Stimulated activated naive CD8-positive, alpha-beta T cell treated with anti-CD3 and anti-CD28 coated beads, Interleukin-15, amount 100 ng/mL, for 72 hours (primary cell): ENCODE measurements around the gene ARTN.

ENCODE experiments used
- ATAC-seq: fragments of 150-1000 bp; cut with Tn5 transposase; 2 replicates; pipeline ENCODE4 v1.10.0; 2021; ENCODE audit warnings: mild to moderate bottlenecking, moderate library complexity
- DNase-seq, 2 donors: peaks; one replicate each; pipeline ENCODE4 v3.0.0; 2021 to 2022
- H3K27ac Mint-ChIP-seq, 2 donors: one replicate each; pipeline ENCODE4 v1.8.0; 2022; ENCODE audit warnings: mild to moderate bottlenecking in 2 of 2, mixed read lengths in 2 of 2, moderate library complexity in 2 of 2
- H3K27me3 Mint-ChIP-seq: one replicate; pipeline ENCODE4 v1.8.0; 2022; ENCODE audit warnings: mixed read lengths
- H3K4me1 Mint-ChIP-seq: one replicate; pipeline ENCODE4 v1.8.0; 2022; ENCODE audit warnings: mild to moderate bottlenecking, mixed read lengths
- H3K4me3 Mint-ChIP-seq, 2 donors: one replicate each; pipeline ENCODE4 v1.8.0; 2022; ENCODE audit warnings: mild to moderate bottlenecking in 2 of 2, mixed read lengths in 2 of 2, moderate library complexity in 1 of 2
- H3K9me3 Mint-ChIP-seq, 2 donors: one replicate each; pipeline ENCODE4 v1.8.0; 2022; ENCODE audit warnings: mixed read lengths in 2 of 2

The ARTN gene

DNA sequence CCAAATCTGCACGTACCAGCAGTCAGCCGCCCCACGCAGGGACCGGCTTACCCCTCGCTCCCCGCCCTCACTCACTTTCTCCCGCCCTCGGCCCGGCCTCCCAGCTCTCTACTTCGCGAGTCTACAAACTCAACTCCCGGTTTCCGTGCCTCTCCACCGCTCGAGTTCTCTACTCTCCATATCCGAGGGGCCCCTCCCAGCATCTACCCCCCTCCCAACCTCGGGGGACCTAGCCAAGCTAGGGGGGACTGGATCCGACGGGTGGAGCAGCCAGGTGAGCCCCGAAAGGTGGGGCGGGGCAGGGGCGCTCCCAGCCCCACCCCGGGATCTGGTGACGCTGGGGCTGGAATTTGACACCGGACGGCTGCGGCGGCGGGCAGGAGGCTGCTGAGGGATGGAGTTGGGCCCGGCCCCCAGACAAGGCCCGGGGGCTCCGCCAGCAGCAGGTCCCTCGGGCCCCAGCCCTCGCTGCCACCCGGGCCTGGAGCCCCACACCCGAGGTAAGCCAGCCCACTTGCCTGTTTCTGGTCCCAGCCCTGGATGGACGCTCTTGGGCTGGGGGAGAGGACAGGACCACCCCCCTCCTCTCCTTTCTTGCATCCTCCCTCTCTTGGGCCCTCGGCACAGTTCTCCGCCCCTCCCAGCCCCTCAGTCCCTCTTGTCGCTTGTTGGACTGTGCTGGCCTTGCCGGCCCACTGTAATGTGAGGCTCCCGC is at the start of gene ARTN:
ARTN (plus strand) TSS at position 416 of the 715 bp plus-strand sequence. CDS start 1,856 bp downstream, outside the sequence.
- peak in 1 of 2 donors; percentile 12 for DNase-seq
- Mint-ChIP-seq H3K4me3 (peak within 1 kb of the TSS; percentile 53 to 81), H3K27ac (peak within 1 kb of the TSS; percentile 24 to 43), H3K9me3 (no peaks in the 10 kb centered on the region), H3K27me3 (peaks cover 45% of the 10 kb centered on the region), H3K4me1 (peaks cover 39% of the 10 kb centered on the region)
- ATAC-seq: no peak

DNA sequence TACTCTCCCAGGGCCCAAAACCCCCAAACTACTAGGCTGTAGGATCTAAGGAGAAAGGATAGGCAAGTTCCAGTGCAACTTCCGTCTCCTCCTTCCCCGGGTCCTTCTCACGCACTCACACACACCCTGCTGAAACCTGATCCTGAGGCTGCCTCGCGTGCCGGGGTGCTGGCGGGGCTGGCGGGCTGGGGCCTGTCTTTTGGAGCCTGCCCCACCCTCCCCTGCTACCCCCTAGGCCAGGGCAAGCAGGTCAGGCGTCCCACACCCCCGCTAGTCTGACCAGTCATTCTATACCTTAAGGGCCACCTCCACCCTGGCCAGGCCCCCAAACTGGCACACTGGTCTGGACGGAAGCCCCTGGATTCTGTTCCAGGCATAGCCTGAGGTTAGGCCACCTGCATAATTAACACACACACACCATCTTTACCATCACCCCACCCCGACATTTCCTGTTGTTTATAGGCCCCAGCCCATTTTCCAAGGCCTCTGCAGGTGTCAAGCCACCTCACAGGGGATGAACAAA is 48.3 kb upstream of the ARTN start:
- ATAC-seq (no peak), DNase-seq (no peak)
- Mint-ChIP-seq H3K9me3 (no peaks in the 10 kb centered on the region), H3K4me1 (no peaks in the 10 kb centered on the region), H3K4me3 (no peak overlapping the region), H3K27ac (no peak overlapping the region), H3K27me3 (no peaks in the 10 kb centered on the region)

GRCh38 chr1:43887748-43888147 is 45.9 kb upstream of the ARTN start:
- Mint-ChIP-seq H3K9me3 (no peaks in the 10 kb centered on the region), H3K27ac (no peak overlapping the region), H3K4me3 (no peak overlapping the region), H3K27me3 (no peaks in the 10 kb centered on the region), H3K4me1 (no peaks in the 10 kb centered on the region)
- ATAC-seq (no peak), DNase-seq (no peak)

DNA sequence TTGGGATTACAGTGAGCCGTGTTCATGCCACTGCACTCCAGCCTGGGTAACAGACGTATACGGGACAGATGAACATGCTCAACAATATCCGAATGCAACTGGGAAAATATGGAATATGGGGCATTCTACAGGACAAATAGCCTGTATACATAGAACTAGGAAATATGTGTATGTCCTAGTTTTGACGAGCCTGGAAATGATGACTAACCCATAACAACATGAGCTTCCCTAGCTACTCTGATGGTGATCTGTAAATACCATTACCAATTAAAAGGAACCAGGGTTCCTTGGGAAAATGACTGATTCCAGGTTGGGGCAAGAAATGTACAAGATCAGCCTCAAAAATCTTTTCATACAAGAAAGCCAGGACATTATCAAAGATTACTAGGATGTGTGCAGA is 42.8 kb upstream of the ARTN start:
- DNase-seq (no peak), ATAC-seq (no peak)
- Mint-ChIP-seq H3K27me3 (no peaks in the 10 kb centered on the region), H3K27ac (no peak overlapping the region), H3K9me3 (no peaks in the 10 kb centered on the region), H3K4me1 (no peaks in the 10 kb centered on the region), H3K4me3 (no peak overlapping the region)

DNA sequence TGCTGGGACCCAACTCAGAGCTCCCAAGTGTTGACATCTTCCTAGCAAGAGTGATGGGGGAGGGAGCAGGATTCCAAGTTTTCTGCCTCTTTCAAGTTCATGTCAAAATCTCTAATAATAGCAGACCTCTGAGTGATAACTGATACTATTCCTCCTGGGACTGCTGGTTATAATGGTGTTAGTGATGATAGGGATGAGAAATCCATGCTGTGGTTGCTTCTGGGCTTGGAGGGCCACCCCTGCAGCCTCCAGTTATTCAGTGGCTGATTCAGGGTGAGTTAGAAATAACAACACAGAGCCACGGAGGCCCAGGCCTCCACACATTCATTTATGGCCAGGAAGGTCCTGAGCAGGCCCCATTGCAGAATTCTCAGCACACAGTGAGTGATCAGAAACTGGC is 40.6 kb upstream of the ARTN start:
- ATAC-seq: no peak
- no peak overlapping the region for H3K4me3 Mint-ChIP-seq
- H3K9me3 Mint-ChIP-seq: no peaks in the 10 kb centered on the region
- no peak for DNase-seq
- H3K4me1 Mint-ChIP-seq: no peaks in the 10 kb centered on the region
- peak overlapping the region in 1 of 2 donors; percentile 38 for H3K27ac Mint-ChIP-seq
- no peaks in the 10 kb centered on the region for H3K27me3 Mint-ChIP-seq

GRCh38 chr1:43898981-43899380 is 34.6 kb upstream of the ARTN start:
- H3K4me3 Mint-ChIP-seq: no peak overlapping the region

GRCh38 chr1:43900386-43900785 is 33.2 kb upstream of the ARTN start:
- H3K27ac Mint-ChIP-seq: peak overlapping the region in 1 of 2 donors; percentile 63
- H3K27me3 Mint-ChIP-seq: no peaks in the 10 kb centered on the region

More at GRCh38 chr1:43898981-43899380, 34.6 kb upstream of the ARTN start:
- H3K27ac Mint-ChIP-seq: peak overlapping the region; percentile 49 to 60
- H3K4me1 Mint-ChIP-seq: no peaks in the 10 kb centered on the region
- no peak for DNase-seq
- no peaks in the 10 kb centered on the region for H3K27me3 Mint-ChIP-seq
- no peaks in the 10 kb centered on the region for H3K9me3 Mint-ChIP-seq
- ATAC-seq: no peak

DNA sequence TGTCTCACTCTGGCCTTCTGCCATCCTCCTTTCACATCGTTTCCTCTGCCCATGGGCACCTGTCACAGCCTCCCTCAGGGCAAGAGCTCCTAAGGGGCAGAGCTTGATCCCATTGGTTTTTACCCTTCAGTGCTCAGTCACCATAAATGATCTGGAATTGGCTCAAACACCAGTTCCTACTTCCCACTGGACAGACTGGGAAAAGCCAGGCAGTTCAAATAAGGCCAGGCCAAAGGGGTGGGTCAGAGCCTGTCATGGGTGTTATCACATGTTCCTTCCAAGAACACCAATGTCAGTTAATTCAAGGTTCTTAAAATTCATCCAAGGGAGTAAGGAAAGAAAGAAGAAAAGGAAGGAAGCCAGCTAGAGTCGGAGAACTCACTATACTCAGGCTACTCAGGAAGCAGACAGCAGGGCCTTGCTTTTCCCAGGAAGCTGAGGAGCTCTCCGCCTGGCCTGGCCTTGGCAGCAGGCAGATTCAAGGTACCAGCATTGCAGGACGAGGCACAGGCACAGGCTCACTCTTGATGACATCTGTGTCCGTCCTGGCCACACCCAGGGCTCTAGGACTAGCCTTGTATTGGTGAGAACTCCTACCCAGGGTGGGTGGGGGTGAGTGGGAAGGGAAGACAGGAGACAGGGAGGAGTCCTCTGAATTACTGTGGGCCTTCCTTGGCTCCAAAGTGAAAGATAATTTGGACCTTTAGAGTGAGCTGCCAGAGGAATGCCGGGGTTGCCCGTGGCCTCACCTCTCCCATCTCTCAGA is 32.2 kb upstream of the ARTN start:
- no peaks in the 10 kb centered on the region for H3K27me3 Mint-ChIP-seq
- no peak overlapping the region for H3K4me3 Mint-ChIP-seq
- no peak overlapping the region for H3K27ac Mint-ChIP-seq
- DNase-seq (no peak), ATAC-seq (no peak)
- H3K4me1 Mint-ChIP-seq: no peaks in the 10 kb centered on the region
- no peaks in the 10 kb centered on the region for H3K9me3 Mint-ChIP-seq

More at GRCh38 chr1:43900386-43900785, 33.2 kb upstream of the ARTN start:
- H3K9me3 Mint-ChIP-seq: no peaks in the 10 kb centered on the region
- peak; percentile 18 for ATAC-seq
- DNase-seq: no peak
- H3K4me3 Mint-ChIP-seq: no peak overlapping the region
- H3K4me1 Mint-ChIP-seq: no peaks in the 10 kb centered on the region

GRCh38 chr1:43902058-43902831 is 31.4 kb upstream of the ARTN start:
- Mint-ChIP-seq H3K4me1 (no peaks in the 10 kb centered on the region), H3K9me3 (no peaks in the 10 kb centered on the region), H3K27ac (peak overlapping the region; percentile 27 to 88), H3K27me3 (no peaks in the 10 kb centered on the region), H3K4me3 (no peak overlapping the region)
- ATAC-seq (no peak), DNase-seq (no peak)

DNA sequence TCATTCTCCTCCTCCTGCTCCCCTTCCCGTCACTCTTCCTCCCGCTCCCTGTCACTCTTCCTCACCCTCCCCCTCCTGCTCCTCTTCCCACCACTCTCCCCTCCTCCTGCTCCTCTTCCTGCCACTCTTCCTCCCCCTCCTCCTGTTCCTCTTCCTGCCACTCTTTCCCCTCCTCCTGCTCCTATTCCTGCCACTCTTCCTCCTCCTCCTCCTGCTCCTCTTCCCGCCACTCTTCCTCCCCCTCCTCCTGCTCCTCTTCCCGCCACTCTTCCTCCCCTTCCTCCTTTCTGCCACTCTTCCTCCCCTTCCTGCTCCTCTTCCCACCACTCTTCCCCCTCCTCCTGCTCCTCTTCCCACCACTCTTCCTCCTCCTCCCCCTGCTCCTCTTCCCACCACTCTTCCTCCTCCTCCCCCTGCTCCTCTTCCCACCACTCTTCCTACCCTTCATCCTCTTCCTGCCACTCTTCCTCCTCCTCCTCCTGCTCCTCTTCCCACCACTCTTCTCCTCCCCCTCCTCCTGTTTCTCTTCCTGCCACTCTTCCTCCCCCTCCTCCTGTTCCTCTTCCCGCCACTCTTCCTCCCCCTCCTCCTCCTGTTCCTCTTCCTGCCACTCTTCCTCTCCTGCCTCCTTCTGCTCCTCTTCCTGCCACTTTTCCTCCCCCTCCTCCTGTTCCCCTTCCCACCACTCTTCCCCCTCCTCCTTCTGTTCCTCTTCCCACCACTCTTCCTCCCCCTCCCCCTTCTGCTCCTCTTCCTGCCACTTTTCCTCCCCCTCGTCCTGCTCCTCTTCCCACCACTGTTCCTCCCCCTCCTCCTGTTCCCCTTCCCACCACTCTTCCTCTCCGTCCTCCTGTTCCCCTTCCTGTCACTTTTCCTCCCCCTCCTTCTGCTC is 28.7 kb upstream of the ARTN start:
- H3K27ac Mint-ChIP-seq: no peak overlapping the region
- DNase-seq (no peak), ATAC-seq (no peak)
- H3K27me3 Mint-ChIP-seq: no peaks in the 10 kb centered on the region
- no peaks in the 10 kb centered on the region for H3K9me3 Mint-ChIP-seq
- no peaks in the 10 kb centered on the region for H3K4me1 Mint-ChIP-seq
- H3K4me3 Mint-ChIP-seq: no peak overlapping the region

- ATAC-seq: no peak
- Mint-ChIP-seq H3K4me3 (no peak overlapping the region), H3K9me3 (no peaks in the 10 kb centered on the region), H3K27me3 (no peaks in the 10 kb centered on the region), H3K27ac (peak overlapping the region in 1 of 2 donors; percentile 54), H3K4me1 (no peaks in the 10 kb centered on the region)
- no peak for DNase-seq
Observed at GRCh38 chr1:43908226-43908625, 25.4 kb upstream of the ARTN start.

DNA sequence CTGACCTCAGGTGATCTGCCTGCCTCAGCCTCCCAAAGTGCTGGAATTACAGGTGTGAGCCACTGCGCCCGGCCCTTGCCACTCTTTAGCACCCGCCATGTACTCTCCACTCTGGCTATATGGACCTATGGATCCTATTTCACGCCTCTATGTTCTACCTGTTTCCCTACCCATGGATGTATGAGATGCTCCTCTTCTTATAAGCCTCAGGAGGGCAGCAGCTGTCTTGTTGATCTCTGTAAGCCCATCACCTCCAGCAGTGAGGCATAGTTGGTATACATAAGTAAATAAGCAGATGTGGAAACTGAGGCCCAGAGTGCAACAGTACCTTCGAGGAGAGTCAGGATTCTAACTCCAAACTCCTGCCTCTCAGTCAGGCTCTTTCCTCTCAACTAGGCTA is 24.7 kb upstream of the ARTN start:
- Mint-ChIP-seq H3K4me1 (no peaks in the 10 kb centered on the region), H3K9me3 (no peaks in the 10 kb centered on the region), H3K27me3 (no peaks in the 10 kb centered on the region), H3K4me3 (no peak overlapping the region), H3K27ac (peak overlapping the region in 1 of 2 donors; percentile 64)
- ATAC-seq: no peak
- no peak for DNase-seq

DNA sequence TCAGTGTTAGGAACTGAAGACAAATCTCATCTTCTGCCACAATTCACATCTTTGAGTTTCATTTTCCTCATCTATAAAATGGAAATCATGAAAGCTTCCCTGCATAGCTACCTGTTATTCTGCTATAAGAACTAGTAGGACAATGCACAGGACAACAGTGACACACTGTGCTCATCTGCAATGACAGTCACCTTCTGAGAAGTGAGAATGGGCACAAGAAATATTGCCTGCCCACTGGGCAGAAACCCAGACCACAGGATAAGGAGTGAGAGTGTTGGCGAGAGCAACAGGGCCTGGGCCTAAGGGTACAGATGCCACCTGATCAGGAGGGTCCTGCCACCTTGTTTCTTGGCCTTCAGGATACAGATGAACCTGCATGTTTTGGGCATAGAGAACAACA is 23.3 kb upstream of the ARTN start:
- Mint-ChIP-seq H3K27ac (peak overlapping the region in 1 of 2 donors; percentile 63), H3K4me1 (no peaks in the 10 kb centered on the region), H3K27me3 (no peaks in the 10 kb centered on the region), H3K9me3 (no peaks in the 10 kb centered on the region), H3K4me3 (no peak overlapping the region)
- ATAC-seq: no peak
- DNase-seq: no peak

- Mint-ChIP-seq H3K4me3 (no peak overlapping the region), H3K27me3 (no peaks in the 10 kb centered on the region), H3K9me3 (no peaks in the 10 kb centered on the region), H3K4me1 (no peaks in the 10 kb centered on the region), H3K27ac (peak overlapping the region in 1 of 2 donors; percentile 42)
- ATAC-seq: no peak
- DNase-seq: no peak
Observed at GRCh38 chr1:43912607-43913006, 21.0 kb upstream of the ARTN start.

GRCh38 chr1:43913051-43913501 is 20.5 kb upstream of the ARTN start:
- Mint-ChIP-seq H3K27ac (no peak overlapping the region), H3K27me3 (no peaks in the 10 kb centered on the region), H3K9me3 (no peaks in the 10 kb centered on the region), H3K4me3 (no peak overlapping the region), H3K4me1 (no peaks in the 10 kb centered on the region)
- DNase-seq: no peak
- no peak for ATAC-seq
